AG10803 (cell line): ENCODE data around the gene KLF6.

Experiments used
- DNase-seq: peaks from one replicate; pipeline ENCODE4 v3.0.0; 2010; ENCODE audit warnings: low read depth
- H3K4me3 ChIP-seq: 2 replicates; pipeline ENCODE4 v1.5.1; 2011; ENCODE audit warnings: mild to moderate bottlenecking, low read length, control low read depth
- CTCF ChIP-seq: conservative IDR thresholded peaks from 2 replicates; pipeline ENCODE4 v1.5.1; 2011; ENCODE audit warnings: mild to moderate bottlenecking, low read length, control low read depth, inconsistent platforms

Gene KLF6

GRCh38 chr10:3822541-3823330, 37.7 kb upstream of the KLF6 start:
- H3K4me3 ChIP-seq = no peak overlapping the region
- DNase-seq = no peak
- no peak for TF ChIP-seq CTCF

- no peak overlapping the region for H3K4me3 ChIP-seq
- TF ChIP-seq CTCF = no peak
- DNase-seq = peak; percentile 64
Observed at GRCh38 chr10:3820255-3820654, 35.2 kb upstream of the KLF6 start.

- no peak for DNase-seq
- TF ChIP-seq CTCF = no peak
- no peak overlapping the region for H3K4me3 ChIP-seq
Observed at GRCh38 chr10:3816995-3817394, 32.0 kb upstream of the KLF6 start.

GRCh38 chr10:3814838-3815220, 29.8 kb upstream of the KLF6 start:
- DNase-seq = no peak
- TF ChIP-seq CTCF = no peak
- no peak overlapping the region for H3K4me3 ChIP-seq

GRCh38 chr10:3813986-3814837, 29.2 kb upstream of the KLF6 start:
- no peak for TF ChIP-seq CTCF
- H3K4me3 ChIP-seq = no peak overlapping the region
- DNase-seq = peak; percentile 73

GRCh38 chr10:3813267-3813666, 28.3 kb upstream of the KLF6 start:
- DNase-seq = peak; percentile 28
- no peak for TF ChIP-seq CTCF
- no peak overlapping the region for H3K4me3 ChIP-seq

- H3K4me3 ChIP-seq = no peak overlapping the region
- no peak for DNase-seq
- no peak for TF ChIP-seq CTCF
Observed at GRCh38 chr10:3812141-3812540, 27.1 kb upstream of the KLF6 start.
